Measurements from ENCODE around the gene EML5.

DNA sequence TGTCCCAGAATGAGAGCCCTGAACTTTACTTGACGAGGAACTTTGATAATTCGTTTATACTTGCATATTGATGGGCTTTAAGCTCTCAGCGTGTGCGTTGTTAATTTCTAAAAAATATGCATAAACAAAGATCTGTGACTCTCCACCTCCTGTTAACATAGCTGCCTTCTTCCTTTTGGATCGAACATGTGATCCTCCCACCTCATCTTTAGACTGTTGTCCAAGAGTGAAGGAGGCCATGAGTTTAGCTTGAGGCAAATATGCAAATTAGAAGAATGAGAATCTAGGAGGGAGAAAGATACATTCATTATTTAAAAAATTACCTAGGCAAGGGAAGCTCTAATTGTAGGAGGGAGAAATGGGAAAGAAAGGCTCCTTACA is 32.3 kb upstream of the EML5 start:
- no peak for TF ChIP-seq POLR2AphosphoS5 (IDR thresholded peaks at IDR 0.05; ENCODE audit: borderline replicate concordance, low read depth, low read length)
- TF ChIP-seq EZH2 (IDR thresholded peaks at IDR 0.05) = no peak
